A549 (cell line): ENCODE measurements around the gene CYP2D6.

Source experiments
- BHLHE40 ChIP-seq: IDR thresholded peaks from 2 replicates; pipeline ENCODE4 v1.6.1; 2012; ENCODE audit warnings: low read depth, low read length, inconsistent platforms
- SMC3 ChIP-seq: fragments of >200 bp; sonication (Bioruptor Twin); formaldehyde crosslinking; IDR thresholded peaks from 3 replicates; pipeline ENCODE4 v1.6.1; 2018; ENCODE audit warnings: inconsistent platforms
- TF ChIP-seq, protein P1 (sequence below): fragments of >200 bp; sonication (Bioruptor Twin); formaldehyde crosslinking; IDR thresholded peaks from 3 replicates; pipeline ENCODE4 v1.5.1; 2016

DNA sequence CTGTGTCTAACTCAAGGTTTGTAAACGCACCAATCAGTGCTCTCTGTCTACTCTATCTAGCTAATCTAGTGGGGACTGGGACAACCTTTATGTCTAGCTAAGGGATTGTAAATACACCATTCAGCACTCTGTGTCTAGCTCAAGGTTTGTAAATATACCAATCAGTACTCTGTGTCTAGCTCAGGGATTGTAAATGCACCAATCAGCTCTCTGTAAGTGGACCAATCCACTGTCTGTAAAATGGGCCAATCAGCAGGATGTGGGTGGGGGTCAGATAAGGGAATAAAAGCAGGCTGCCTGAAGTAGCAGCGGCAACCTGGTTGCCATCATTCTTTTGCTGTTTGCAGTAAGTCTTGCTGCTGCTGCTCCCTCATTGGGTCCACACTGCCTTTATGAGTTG lies 8.4 kb upstream of the CYP2D6 start:
- TF ChIP-seq BHLHE40 (no peak), SMC3 (no peak)
- TF ChIP-seq, protein P1, sequence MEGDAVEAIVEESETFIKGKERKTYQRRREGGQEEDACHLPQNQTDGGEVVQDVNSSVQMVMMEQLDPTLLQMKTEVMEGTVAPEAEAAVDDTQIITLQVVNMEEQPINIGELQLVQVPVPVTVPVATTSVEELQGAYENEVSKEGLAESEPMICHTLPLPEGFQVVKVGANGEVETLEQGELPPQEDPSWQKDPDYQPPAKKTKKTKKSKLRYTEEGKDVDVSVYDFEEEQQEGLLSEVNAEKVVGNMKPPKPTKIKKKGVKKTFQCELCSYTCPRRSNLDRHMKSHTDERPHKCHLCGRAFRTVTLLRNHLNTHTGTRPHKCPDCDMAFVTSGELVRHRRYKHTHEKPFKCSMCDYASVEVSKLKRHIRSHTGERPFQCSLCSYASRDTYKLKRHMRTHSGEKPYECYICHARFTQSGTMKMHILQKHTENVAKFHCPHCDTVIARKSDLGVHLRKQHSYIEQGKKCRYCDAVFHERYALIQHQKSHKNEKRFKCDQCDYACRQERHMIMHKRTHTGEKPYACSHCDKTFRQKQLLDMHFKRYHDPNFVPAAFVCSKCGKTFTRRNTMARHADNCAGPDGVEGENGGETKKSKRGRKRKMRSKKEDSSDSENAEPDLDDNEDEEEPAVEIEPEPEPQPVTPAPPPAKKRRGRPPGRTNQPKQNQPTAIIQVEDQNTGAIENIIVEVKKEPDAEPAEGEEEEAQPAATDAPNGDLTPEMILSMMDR = no peak
